Sigmoid colon (tissue), 7 donors: Measurements from ENCODE around the gene ZNF687. TPM values are rescaled to one million over a fixed set of nuclear protein-coding genes. Genes with fewer than 3 reads are reported as not detected.

ENCODE experiments used
- DNase-seq: peaks from one replicate; pipeline ENCODE4 v3.0.0-alpha.2; 2019
- H3K27ac ChIP-seq, 4 donors: fragments of 200-600 bp; sonication (generic); one replicate each; pipeline ENCODE4 v1.5.1; 2016 to 2019; ENCODE audit warnings: mild to moderate bottlenecking in 1 of 4
- H3K27me3 ChIP-seq, 3 donors: fragments of 200-600 bp; sonication (generic); one replicate each; pipeline ENCODE4 v1.5.1; 2019; ENCODE audit warnings: mild to moderate bottlenecking in 1 of 3
- H3K36me3 ChIP-seq, 4 donors: fragments of 200-600 bp; sonication (generic); one replicate each; pipeline ENCODE4 v1.5.1; 2016 to 2019
- H3K4me1 ChIP-seq, 4 donors: fragments of 200-600 bp; sonication (generic); one replicate each; pipeline ENCODE4 v1.5.1; 2017 to 2019
- H3K4me3 ChIP-seq, 4 donors: fragments of 200-600 bp; sonication (generic); one replicate each; pipeline ENCODE4 v1.5.1; 2017 to 2019; ENCODE audit warnings: mild to moderate bottlenecking in 2 of 4, moderate library complexity in 1 of 4
- H3K9me3 ChIP-seq, 4 donors: fragments of 200-600 bp in 3 of 4; sonication (generic) in 3 of 4; one replicate each; pipeline versions ENCODE4 v1.5.1 to v1.6.1; 2013 to 2019
- CTCF ChIP-seq, 4 experiments: fragments of 450-650 bp in 3 of 4; fragments of 200-600 bp in 1 of 4; IDR thresholded peaks; one replicate each; pipeline ENCODE4 v1.5.1; 2016 to 2019; ENCODE audit warnings: antibody characterized with exemption in 4 of 4, mild to moderate bottlenecking in 3 of 4, moderate library complexity in 2 of 4
- EP300 ChIP-seq, 4 donors: sonication (generic); formaldehyde crosslinking; IDR thresholded peaks; one replicate each; pipeline ENCODE4 v1.6.1; 2017; ENCODE audit warnings: antibody characterized with exemption in 4 of 4
- POLR2A ChIP-seq, 2 donors: fragments of 450-650 bp; IDR thresholded peaks; one replicate each; pipeline ENCODE4 v1.6.1; 2016; ENCODE audit warnings: antibody characterized with exemption in 2 of 2, mild to moderate bottlenecking in 2 of 2, moderate library complexity in 2 of 2
- POLR2AphosphoS5 ChIP-seq, 4 donors: sonication (generic); formaldehyde crosslinking; IDR thresholded peaks; one replicate each; pipeline ENCODE4 v1.6.1; 2017; ENCODE audit warnings: antibody characterized with exemption in 4 of 4
- WGBS, 2 donors: extraction: QIAGEN DNeasy Blood & Tissue Kit; methylation state at CpG; one replicate each; pipeline ENCODE4 v1.1.7; 2013; 5-methylcytosine and 5-hydroxymethylcytosine counted together
- intact Hi-C: fragments of 100-400 bp; cut with DNase I; formaldehyde crosslinking; loops from one replicate; pipeline ENCODE4 v1.15.1; 2023
- polyA plus RNA-seq, 3 donors: library from polyadenylated mRNA; stranded (reverse); fragments of 200-250 nt; gene quantifications; one replicate each; pipeline ENCODE4 v1.2.3, GENCODE V29; 2013
- total RNA-seq, 4 donors: library from RNA; depleted of rRNA; stranded (reverse); fragments of >200 nt; gene quantifications; one replicate each; pipeline ENCODE4 v1.1.0, GENCODE V29; 2016
- donor health status: healthy with polysubstance abuse.
- donor health status: Bipolar disorder and iron deficiency.
- donor health status: healthy.

Gene ZNF687
- total and polyA plus RNA-seq, 7 donors: 6.6 to 24.2 (median 17.6) TPM

DNA sequence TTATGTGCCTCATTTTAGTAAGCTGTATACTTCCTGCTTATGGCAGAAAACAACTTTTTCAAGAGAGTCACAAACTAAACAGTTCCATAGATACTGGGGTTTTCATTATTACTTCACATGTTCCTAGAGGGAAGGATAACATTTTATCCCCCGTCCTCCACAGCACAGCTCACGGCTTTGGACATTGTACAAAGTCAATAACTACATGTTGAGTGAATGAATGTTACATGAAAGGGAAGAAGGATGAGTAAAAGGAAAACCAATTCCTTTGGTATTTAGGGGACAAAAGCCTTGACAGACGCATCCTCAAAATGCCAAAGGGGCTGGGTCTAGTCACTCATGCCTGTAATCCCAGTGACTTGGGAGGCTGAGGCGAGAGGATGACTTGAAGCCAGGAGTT, 30.3 kb downstream of the ZNF687 start:
- Histone ChIP-seq H3K4me1 (peaks cover 0 to 69% (median 57%) of the 10 kb centered on the region in 4 donors), H3K36me3 (peaks cover 14 to 84% (median 32%) of the 10 kb centered on the region in 4 donors)

DNA sequence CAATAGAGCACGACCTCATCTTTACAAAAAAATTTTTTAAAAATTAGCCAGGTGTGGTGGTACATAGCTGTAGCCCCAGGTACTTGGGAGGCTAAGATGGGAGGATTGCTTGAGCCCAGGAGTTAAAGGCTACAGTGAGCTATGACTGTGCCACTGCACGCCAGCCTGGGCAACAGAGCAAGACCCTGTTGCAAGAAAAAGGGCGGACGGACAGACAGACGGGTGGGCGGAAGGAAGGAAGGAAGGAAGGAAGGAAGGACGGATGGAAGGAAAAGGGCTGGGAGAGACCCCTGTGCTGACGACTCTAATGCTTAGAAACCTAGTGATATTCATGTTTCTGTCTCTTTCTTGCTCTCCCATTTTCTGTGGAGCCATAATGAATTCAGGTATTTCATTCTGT, 30.7 kb downstream of the ZNF687 start:
- intact Hi-C loops: no loop called here
- no peak overlapping the region for H3K4me3 ChIP-seq
- H3K27ac ChIP-seq: peak overlapping the region; percentile 68 to 84 (median 79)
- DNase-seq: no peak
- H3K4me1 ChIP-seq: peaks cover 0 to 73% (median 59%) of the 10 kb centered on the region in 4 donors
- H3K27me3 ChIP-seq: no peaks in the 10 kb centered on the region
- no peaks in the 10 kb centered on the region for H3K9me3 ChIP-seq
- 92 to 94% methylated on average over 8 of the region's 8 CpGs for WGBS, 2 donors
- TF ChIP-seq POLR2A (IDR thresholded peaks at IDR 0.05): no peak
- no peak for TF ChIP-seq POLR2AphosphoS5 (IDR thresholded peaks at IDR 0.05)
- peaks cover 12 to 84% (median 28%) of the 10 kb centered on the region in 4 donors for H3K36me3 ChIP-seq

More for the DNA sequence above, 30.3 kb downstream of the ZNF687 start:
- no peaks in the 10 kb centered on the region for H3K9me3 ChIP-seq
- no peak overlapping the region for H3K4me3 ChIP-seq
- TF ChIP-seq EP300 (IDR thresholded peaks at IDR 0.05) (no peak), POLR2AphosphoS5 (IDR thresholded peaks at IDR 0.05) (no peak)
- no peaks in the 10 kb centered on the region for H3K27me3 ChIP-seq
- no peak for DNase-seq
- H3K27ac ChIP-seq: peak overlapping the region; percentile 68 to 84 (median 79)
- intact Hi-C loops: no loop called here
- WGBS, 2 donors: 91 to 95% methylated on average over 4 of the region's 4 CpGs

- H3K4me1 ChIP-seq: peaks cover 0 to 76% (median 59%) of the 10 kb centered on the region in 4 donors
- H3K27me3 ChIP-seq: no peaks in the 10 kb centered on the region
- no peaks in the 10 kb centered on the region for H3K9me3 ChIP-seq
- H3K27ac ChIP-seq: peak overlapping the region; percentile 68 to 84 (median 79)
- intact Hi-C loops: no loop called here
- WGBS, 2 donors: 64 to 74% methylated on average over 2 of the region's 2 CpGs
- peaks cover 12 to 82% (median 22%) of the 10 kb centered on the region in 4 donors for H3K36me3 ChIP-seq
- DNase-seq: peak; percentile 80
- H3K4me3 ChIP-seq: no peak overlapping the region
- TF ChIP-seq CTCF (IDR thresholded peaks at IDR 0.05) (no peak), POLR2AphosphoS5 (IDR thresholded peaks at IDR 0.05) (peak in 3 of 4 donors; percentile 11 to 32 (median 12)), POLR2A (IDR thresholded peaks at IDR 0.05) (no peak), EP300 (IDR thresholded peaks at IDR 0.05) (no peak)
Observed at GRCh38 chr1:151313501-151313900, 31.4 kb downstream of the ZNF687 start.

DNA sequence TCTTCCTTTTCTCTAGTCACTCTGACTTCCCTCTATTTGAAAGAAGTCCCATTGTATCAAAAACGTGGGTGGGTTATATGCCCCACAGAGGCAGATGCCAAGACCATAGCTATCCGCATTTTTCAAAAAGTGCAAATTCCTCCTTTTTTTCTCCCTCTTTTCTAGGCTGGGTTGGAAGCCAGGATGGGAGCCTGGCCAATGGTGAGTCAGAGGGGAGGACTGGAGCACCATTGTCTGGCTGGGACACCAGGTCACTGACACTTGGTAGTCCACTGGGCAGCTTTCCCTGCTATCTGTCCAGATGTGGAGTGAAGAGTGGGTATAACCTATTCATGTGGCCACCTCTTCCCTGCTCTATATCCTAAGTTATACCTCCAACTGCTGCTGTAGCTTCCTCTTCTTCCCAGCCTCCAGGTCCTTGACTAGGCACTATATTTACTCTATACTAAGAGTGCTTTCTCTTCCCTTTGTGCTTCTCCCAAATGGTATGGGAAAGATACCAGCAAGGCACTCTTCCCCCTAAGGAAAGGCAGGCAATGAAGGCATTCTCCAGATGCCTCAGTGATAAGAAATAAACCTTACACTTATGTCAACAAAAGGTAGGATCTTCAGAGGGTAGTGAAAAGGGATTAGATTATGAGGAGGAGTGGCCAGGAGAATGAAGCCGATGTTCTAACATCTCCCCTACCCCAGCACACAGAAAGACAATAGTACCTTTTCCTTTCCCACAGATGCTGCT, 32.2 kb downstream of the ZNF687 start:
- no peak for TF ChIP-seq POLR2A (IDR thresholded peaks at IDR 0.05)
- no peak for TF ChIP-seq CTCF (IDR thresholded peaks at IDR 0.05)
- TF ChIP-seq POLR2AphosphoS5 (IDR thresholded peaks at IDR 0.05): peak in 3 of 4 donors; percentile 35 to 57 (median 36)
- no peak for TF ChIP-seq EP300 (IDR thresholded peaks at IDR 0.05)
- Histone ChIP-seq H3K27me3 (no peaks in the 10 kb centered on the region), H3K4me3 (no peak overlapping the region), H3K27ac (peak overlapping the region; percentile 68 to 84 (median 79)), H3K36me3 (peaks cover 7 to 80% (median 19%) of the 10 kb centered on the region in 4 donors), H3K4me1 (peaks cover 0 to 74% (median 58%) of the 10 kb centered on the region in 4 donors), H3K9me3 (no peaks in the 10 kb centered on the region)
- 77 to 79% methylated on average over 3 of the region's 3 CpGs for WGBS, 2 donors
- intact Hi-C loops: no loop called here
- peak; percentile 95 for DNase-seq

DNA sequence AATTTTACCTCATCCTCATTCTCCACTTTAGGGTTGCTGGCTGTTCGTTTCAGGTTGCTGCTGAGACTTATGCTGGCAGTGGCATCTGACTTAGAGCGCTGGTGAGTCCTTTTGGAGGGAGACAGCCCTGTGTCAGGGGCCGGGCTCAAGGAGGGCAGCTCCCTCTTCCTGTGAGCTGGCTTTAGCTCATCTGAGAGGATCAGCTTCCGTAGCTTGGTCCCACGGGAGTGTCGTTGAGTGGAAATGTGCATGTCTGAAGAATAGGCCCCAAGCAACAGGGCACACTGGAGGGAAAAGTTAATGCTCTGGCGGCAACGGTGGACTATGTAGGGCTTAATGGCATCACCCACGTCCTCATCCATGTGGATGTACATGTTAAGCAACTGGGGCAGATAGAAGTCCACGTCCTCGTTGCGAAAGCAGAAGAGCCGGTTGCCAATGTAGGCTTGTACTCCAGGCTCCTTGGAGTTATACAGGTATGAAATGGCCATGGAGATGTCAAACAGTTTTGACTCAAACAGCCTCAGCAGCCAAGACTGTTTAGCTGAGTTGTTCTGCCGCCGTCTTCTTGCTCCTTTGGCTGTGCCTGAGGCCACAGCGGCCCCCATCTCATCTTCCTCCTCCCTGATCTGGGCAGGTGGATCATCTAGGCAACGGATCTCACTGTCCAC, 33.6 kb downstream of the ZNF687 start:
- Histone ChIP-seq H3K27ac (no peak overlapping the region), H3K9me3 (no peaks in the 10 kb centered on the region), H3K4me3 (no peak overlapping the region), H3K4me1 (peaks cover 0 to 67% (median 50%) of the 10 kb centered on the region in 4 donors), H3K36me3 (peaks cover 13 to 86% (median 22%) of the 10 kb centered on the region in 4 donors), H3K27me3 (no peaks in the 10 kb centered on the region)
- 94 to 95% methylated on average over 17 of the region's 17 CpGs for WGBS, 2 donors
- intact Hi-C loops: no loop called here
- no peak for DNase-seq
- TF ChIP-seq POLR2A (IDR thresholded peaks at IDR 0.05): no peak
- no peak for TF ChIP-seq CTCF (IDR thresholded peaks at IDR 0.05)
- TF ChIP-seq POLR2AphosphoS5 (IDR thresholded peaks at IDR 0.05): no peak
- no peak for TF ChIP-seq EP300 (IDR thresholded peaks at IDR 0.05)
